A673 (cell line): ENCODE data around the gene CRELD2. TPM values are rescaled to one million over a fixed set of nuclear protein-coding genes. Genes with fewer than 3 reads are reported as not detected.

Experiments used
- BruUV-seq: library from RNA; stranded (reverse); fragments of 400-500 nt; replicated peaks from 2 replicates; lab custom pipeline; 2021; lab: Mats Ljungman, UMichigan
- CTCF ChIA-PET: fragments of 300-600 bp; sonication (Branson Sonifier 250); formaldehyde crosslinking; loops from one replicate; lab custom pipeline; 2022; ENCODE audit warnings: antibody characterized with exemption; lab: Charles Lee
- POLR2A ChIA-PET: fragments of 300-600 bp; sonication (Branson Sonifier 250); formaldehyde crosslinking; loops from one replicate; lab custom pipeline; 2022; ENCODE audit warnings: antibody characterized with exemption; ENCODE audit not compliant: low non-redundant PET; lab: Charles Lee
- DNase-seq: peaks from one replicate; pipeline ENCODE4 v3.0.0-alpha.2; 2015; ENCODE audit warnings: low spot score
- H3K27ac ChIP-seq: fragments of 200-600 bp; sonication (generic); 2 replicates; pipeline ENCODE4 v1.5.1; 2016; ENCODE audit warnings: mixed run types, low read depth, mild to moderate bottlenecking, mixed read lengths, antibody characterized with exemption, low read length; ENCODE audit not compliant: poor library complexity, severe bottlenecking
- H3K27me3 ChIP-seq: fragments of 200-600 bp; sonication (generic); replicated peaks from 2 replicates; pipeline ENCODE4 v1.6.1; 2017; ENCODE audit warnings: mixed run types, low read depth, mild to moderate bottlenecking, mixed read lengths, antibody characterized with exemption, low read length; ENCODE audit not compliant: insufficient read depth, poor library complexity
- H3K36me3 ChIP-seq: fragments of 200-600 bp; sonication (generic); 2 replicates; pipeline ENCODE4 v1.6.1; 2016; ENCODE audit warnings: mixed run types, mild to moderate bottlenecking, mixed read lengths, antibody characterized with exemption, low read length; ENCODE audit not compliant: insufficient read depth, poor library complexity, severe bottlenecking
- H3K4me1 ChIP-seq: fragments of 200-600 bp; sonication (generic); 2 replicates; pipeline ENCODE4 v1.6.1; 2017; ENCODE audit warnings: mixed run types, mild to moderate bottlenecking, mixed read lengths, antibody characterized with exemption, low read length; ENCODE audit not compliant: insufficient read depth, poor library complexity, severe bottlenecking
- H3K4me3 ChIP-seq: fragments of 200-600 bp; sonication (generic); 2 replicates; pipeline ENCODE4 v1.5.1; 2016; ENCODE audit warnings: low read depth, mixed run types, mild to moderate bottlenecking, mixed read lengths, low read length; ENCODE audit not compliant: poor library complexity, severe bottlenecking
- H3K9me3 ChIP-seq: fragments of 200-600 bp; sonication (generic); 2 replicates; pipeline ENCODE4 v1.6.1; 2016; ENCODE audit warnings: mixed run types, low read depth, mild to moderate bottlenecking, mixed read lengths, antibody characterized with exemption, low read length; ENCODE audit not compliant: poor library complexity, severe bottlenecking
- CTCF ChIP-seq: fragments of 300-800, 200-600 bp; sonication (generic); conservative IDR thresholded peaks from 2 replicates; pipeline ENCODE4 v1.5.1; 2017; ENCODE audit warnings: low read depth, mild to moderate bottlenecking, antibody characterized with exemption, low read length, moderate library complexity, mixed read lengths
- EZH2 ChIP-seq: fragments of 200-600 bp; sonication (generic); IDR thresholded peaks from 2 replicates; pipeline ENCODE4 v1.6.1; 2017; ENCODE audit warnings: borderline replicate concordance, low read depth, mild to moderate bottlenecking, mixed read lengths, antibody characterized with exemption, low read length; ENCODE audit not compliant: poor library complexity, severe bottlenecking
- intact Hi-C: fragments of 100-400 bp; cut with micrococcal nuclease; formaldehyde crosslinking; loops from one replicate; pipeline ENCODE4 v1.10.0; 2022; ENCODE audit not compliant: unreplicated experiment
- total RNA-seq: library from RNA; stranded (reverse); gene quantifications from 2 replicates; pipeline ENCODE4 v1.2.3, GENCODE V29; 2021

CRELD2 gene
- total RNA-seq, 1 experiment from 2014 or later: 54.7 TPM

DNA sequence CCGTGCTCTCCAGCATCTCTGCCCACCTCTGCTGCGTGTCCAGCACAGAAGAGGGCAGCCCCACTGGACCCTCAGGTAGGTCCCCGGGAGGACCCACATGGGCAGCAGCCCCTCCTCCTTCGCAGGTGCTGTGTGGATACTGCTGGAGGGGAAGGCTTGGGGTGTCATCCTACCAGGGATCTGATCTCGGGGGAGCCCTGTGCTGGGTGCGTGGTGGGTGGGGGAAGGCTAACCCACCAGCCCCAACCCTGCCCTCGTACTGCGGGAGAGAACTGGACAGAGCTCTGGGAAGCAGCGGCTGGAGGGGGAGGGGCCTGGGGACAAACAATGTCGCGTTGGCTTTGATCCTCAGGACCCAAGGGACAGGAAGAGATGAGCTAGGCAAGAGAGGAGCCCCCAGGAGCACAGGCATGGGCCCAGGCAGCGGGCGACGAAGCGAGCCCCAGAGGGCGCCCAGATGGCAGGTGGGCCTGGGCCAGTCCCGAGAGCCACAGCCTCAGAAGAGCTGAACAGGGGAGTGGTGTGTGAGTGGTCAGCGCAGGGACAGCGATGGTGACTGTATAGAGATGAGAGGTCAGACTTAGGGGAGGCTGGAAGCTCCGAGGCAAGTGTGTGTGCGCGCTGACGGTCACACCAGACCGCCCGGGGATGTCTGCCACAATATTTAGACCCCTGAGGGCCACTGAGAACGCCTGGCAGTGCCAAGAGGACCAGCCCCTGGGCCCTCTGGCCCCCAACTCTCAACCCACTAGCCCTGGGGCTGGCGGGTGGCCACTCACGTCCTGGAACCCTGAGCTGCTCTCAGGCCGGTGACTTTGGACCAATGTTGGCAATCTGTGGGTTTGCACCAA lies 40.7 kb downstream of the CRELD2 start:
- Histone ChIP-seq H3K27me3 (no peaks in the 10 kb centered on the region), H3K27ac (peak overlapping the region; percentile 94), H3K36me3 (peaks cover 24% of the 10 kb centered on the region), H3K4me1 (peaks cover 25% of the 10 kb centered on the region), H3K9me3 (no peaks in the 10 kb centered on the region), H3K4me3 (peak overlapping the region; percentile 93)
- BruUV-seq: no TSS peak
- intact Hi-C loops: no loop called here
- TF ChIP-seq EZH2 (no peak), CTCF (no peak)
- POLR2A ChIA-PET: interaction anchor here (0.5 kb wide), 1 partner anchor 13 kb away, joined by 3 read pairs; no protein-coding TSS in a partner anchor
- no peak for DNase-seq
- CTCF ChIA-PET: no interaction called here

DNA sequence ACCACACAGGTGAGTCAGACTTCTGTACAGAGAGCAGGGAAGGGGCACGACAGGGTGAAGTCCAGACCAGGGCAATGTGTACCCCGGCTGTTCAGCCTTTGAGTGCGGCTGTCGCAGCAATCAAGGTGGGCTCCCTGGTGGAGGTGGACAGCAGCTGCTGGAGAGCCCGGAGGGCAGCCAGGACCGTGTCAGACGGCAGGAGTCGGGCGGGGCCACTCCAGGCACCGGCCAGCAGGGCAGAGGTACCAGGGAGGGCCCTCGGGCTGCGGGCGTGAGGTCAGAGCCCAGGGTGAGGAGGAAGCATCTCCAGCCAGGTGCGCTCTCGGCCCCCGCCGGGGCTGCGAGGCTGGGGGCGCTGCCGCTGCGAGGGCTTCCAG lies 41.3 kb downstream of the CRELD2 start:
- H3K27ac ChIP-seq: peak overlapping the region; percentile 94
- H3K27me3 ChIP-seq: no peaks in the 10 kb centered on the region
- ChIA-PET CTCF (no interaction called here), POLR2A (interaction anchor here (0.5 to 0.6 kb wide), 2 partner anchors 11 to 14 kb away, joined by 3 to 8 read pairs; no protein-coding TSS in a partner anchor)
- peaks cover 27% of the 10 kb centered on the region for H3K4me1 ChIP-seq
- peak overlapping the region; percentile 93 for H3K4me3 ChIP-seq
- H3K9me3 ChIP-seq: no peaks in the 10 kb centered on the region
- intact Hi-C loops: no loop called here
- no peak for DNase-seq
- TF ChIP-seq EZH2 (no peak), CTCF (no peak)
- BruUV-seq: TSS peak; percentile 86
- peaks cover 28% of the 10 kb centered on the region for H3K36me3 ChIP-seq

- TF ChIP-seq EZH2 (no peak), CTCF (no peak)
- peaks cover 27% of the 10 kb centered on the region for H3K4me1 ChIP-seq
- no TSS peak for BruUV-seq
- ChIA-PET CTCF (no interaction called here), POLR2A (interaction anchor here (0.6 kb wide), 2 partner anchors 11 to 24 kb away, joined by 3 to 8 read pairs; no protein-coding TSS in a partner anchor)
- peak; percentile 98 for DNase-seq
- peak within 1 kb of the TSS; percentile 94 for H3K27ac ChIP-seq
- H3K27me3 ChIP-seq: no peaks in the 10 kb centered on the region
- H3K9me3 ChIP-seq: no peaks in the 10 kb centered on the region
- peaks cover 28% of the 10 kb centered on the region for H3K36me3 ChIP-seq
- intact Hi-C loops: no loop called here
- peak within 1 kb of the TSS; percentile 93 for H3K4me3 ChIP-seq
These were observed 41.9 kb downstream of the CRELD2 start, which contains the start of gene PIM3 for GRCh38 chr22:49960159-49961004. Gene PIM3 (plus strand): TSS chr22:49960772. CDS start chr22:49960948, 176 bp downstream.
